ENCODE results near the gene CRYAB.

Gene CRYAB

GRCh38 chr11:111871693-111872161 lies 39.8 kb downstream of the CRYAB start:
- Histone ChIP-seq H2AFZ (ENCODE audit: low read length) (peak overlapping the region; percentile 92), H3F3A (ENCODE audit: insufficient read depth, low read length) (0 out of 2 replicates have a peak, but pooled peaks cover 6% of the 10 kb centered on the region), H3K27ac (ENCODE audit: low read length) (no peak overlapping the region), H3K79me2 (ENCODE audit: low read length) (peaks cover 11% of the 10 kb centered on the region), H3K4me1 (ENCODE audit: low read length) (peaks cover 10% of the 10 kb centered on the region; the same call in 1 of the 2 replicates), H3K4me2 (ENCODE audit: low read depth, low read length) (peak overlapping the region; percentile 81), H3K4me3 (ENCODE audit: low read length) (peak overlapping the region; percentile 83), H3K9me2 (replicated peaks; ENCODE audit: insufficient read depth, low read length) (no peaks in the 10 kb centered on the region), H3K36me3 (replicated peaks; ENCODE audit: insufficient read depth, low read length) (no peaks in the 10 kb centered on the region), H4K20me1 (ENCODE audit: insufficient read depth, low read length) (no peaks in the 10 kb centered on the region), H3K9ac (ENCODE audit: low read length) (peak overlapping the region; percentile 77; the same call in 1 of the 2 replicates), H3K9me3 (replicated peaks; ENCODE audit: insufficient read depth, low read length) (no peaks in the 10 kb centered on the region), H3K27me3 (replicated peaks; ENCODE audit: insufficient read depth, low read length) (no peaks in the 10 kb centered on the region)
- no peak for DNase-seq
- no peak for TF ChIP-seq CTCF (IDR thresholded peaks at IDR 0.05; ENCODE audit: low read length)
- TF ChIP-seq EZH2 (optimal IDR thresholded peaks at IDR 0.05; ENCODE audit: low read depth, low read length) = no peak
- no peak for TF ChIP-seq EZH2phosphoT487 (IDR thresholded peaks at IDR 0.05; ENCODE audit: low read length)

GRCh38 chr11:111870886-111871692 lies 40.5 kb downstream of the CRYAB start, which contains the start of gene ALG9:
ALG9 (minus strand) TSS chr11:111871581; CDS start chr11:111871482, 99 bp downstream.
- H3K9ac ChIP-seq (ENCODE audit: low read length) = peak within 1 kb of the TSS; percentile 77
- H3K9me2 ChIP-seq (replicated peaks; ENCODE audit: insufficient read depth, low read length) = no peaks in the 10 kb centered on the region
- H3K27ac ChIP-seq (ENCODE audit: low read length) = peak within 1 kb of the TSS; percentile 43; the same call in 1 of the 2 replicates

GRCh38 chr11:111870522-111870885 lies 41.1 kb downstream of the CRYAB start:
- no peaks in the 10 kb centered on the region for H3K27me3 ChIP-seq (replicated peaks; ENCODE audit: insufficient read depth, low read length)
- 0 out of 2 replicates have a peak, but pooled peaks cover 6% of the 10 kb centered on the region for H3F3A ChIP-seq (ENCODE audit: insufficient read depth, low read length)
- H3K9me2 ChIP-seq (replicated peaks; ENCODE audit: insufficient read depth, low read length) = no peaks in the 10 kb centered on the region
- peak overlapping the region; percentile 92 for H2AFZ ChIP-seq (ENCODE audit: low read length)
- peak overlapping the region; percentile 81 for H3K4me2 ChIP-seq (ENCODE audit: low read depth, low read length)
- H3K36me3 ChIP-seq (replicated peaks; ENCODE audit: insufficient read depth, low read length) = no peaks in the 10 kb centered on the region
- peak overlapping the region; percentile 43; the same call in 1 of the 2 replicates for H3K27ac ChIP-seq (ENCODE audit: low read length)
- H3K79me2 ChIP-seq (ENCODE audit: low read length) = peaks cover 11% of the 10 kb centered on the region
- peaks cover 10% of the 10 kb centered on the region; the same call in 1 of the 2 replicates for H3K4me1 ChIP-seq (ENCODE audit: low read length)
- TF ChIP-seq EZH2 (optimal IDR thresholded peaks at IDR 0.05; ENCODE audit: low read depth, low read length) (no peak), EZH2phosphoT487 (IDR thresholded peaks at IDR 0.05; ENCODE audit: low read length) (no peak), CTCF (IDR thresholded peaks at IDR 0.05; ENCODE audit: low read length) (no peak)
- no peaks in the 10 kb centered on the region for H3K9me3 ChIP-seq (replicated peaks; ENCODE audit: insufficient read depth, low read length)
- peak overlapping the region; percentile 83 for H3K4me3 ChIP-seq (ENCODE audit: low read length)
- H3K9ac ChIP-seq (ENCODE audit: low read length) = peak overlapping the region; percentile 77
- no peak for DNase-seq
- no peaks in the 10 kb centered on the region for H4K20me1 ChIP-seq (ENCODE audit: insufficient read depth, low read length)

More at GRCh38 chr11:111870886-111871692, 40.5 kb downstream of the CRYAB start, which contains the start of gene ALG9:
- no peaks in the 10 kb centered on the region for H4K20me1 ChIP-seq (ENCODE audit: insufficient read depth, low read length)
- peak; percentile 78 for DNase-seq
- peaks cover 11% of the 10 kb centered on the region for H3K79me2 ChIP-seq (ENCODE audit: low read length)
- no peaks in the 10 kb centered on the region for H3K9me3 ChIP-seq (replicated peaks; ENCODE audit: insufficient read depth, low read length)
- H3K36me3 ChIP-seq (replicated peaks; ENCODE audit: insufficient read depth, low read length) = no peaks in the 10 kb centered on the region
- TF ChIP-seq CTCF (IDR thresholded peaks at IDR 0.05; ENCODE audit: low read length) = peak; percentile 38
- TF ChIP-seq EZH2phosphoT487 (IDR thresholded peaks at IDR 0.05; ENCODE audit: low read length) = no peak
- H3K4me1 ChIP-seq (ENCODE audit: low read length) = peaks cover 10% of the 10 kb centered on the region; the same call in 1 of the 2 replicates
- 0 out of 2 replicates have a peak, but pooled peaks cover 6% of the 10 kb centered on the region for H3F3A ChIP-seq (ENCODE audit: insufficient read depth, low read length)
- peak within 1 kb of the TSS; percentile 83 for H3K4me3 ChIP-seq (ENCODE audit: low read length)
- peak within 1 kb of the TSS; percentile 92 for H2AFZ ChIP-seq (ENCODE audit: low read length)
- H3K27me3 ChIP-seq (replicated peaks; ENCODE audit: insufficient read depth, low read length) = no peaks in the 10 kb centered on the region
- H3K4me2 ChIP-seq (ENCODE audit: low read depth, low read length) = peak within 1 kb of the TSS; percentile 81

Measured in MM.1S (cell line).